ENCODE measurements around the gene DUOX2.

DUOX2 gene

GRCh38 chr15:45133561-45133920 lies 19.6 kb upstream of the DUOX2 start:
- no peak overlapping the region for H3K4me3 ChIP-seq (ENCODE audit: low read length)
- TF ChIP-seq, protein P1, sequence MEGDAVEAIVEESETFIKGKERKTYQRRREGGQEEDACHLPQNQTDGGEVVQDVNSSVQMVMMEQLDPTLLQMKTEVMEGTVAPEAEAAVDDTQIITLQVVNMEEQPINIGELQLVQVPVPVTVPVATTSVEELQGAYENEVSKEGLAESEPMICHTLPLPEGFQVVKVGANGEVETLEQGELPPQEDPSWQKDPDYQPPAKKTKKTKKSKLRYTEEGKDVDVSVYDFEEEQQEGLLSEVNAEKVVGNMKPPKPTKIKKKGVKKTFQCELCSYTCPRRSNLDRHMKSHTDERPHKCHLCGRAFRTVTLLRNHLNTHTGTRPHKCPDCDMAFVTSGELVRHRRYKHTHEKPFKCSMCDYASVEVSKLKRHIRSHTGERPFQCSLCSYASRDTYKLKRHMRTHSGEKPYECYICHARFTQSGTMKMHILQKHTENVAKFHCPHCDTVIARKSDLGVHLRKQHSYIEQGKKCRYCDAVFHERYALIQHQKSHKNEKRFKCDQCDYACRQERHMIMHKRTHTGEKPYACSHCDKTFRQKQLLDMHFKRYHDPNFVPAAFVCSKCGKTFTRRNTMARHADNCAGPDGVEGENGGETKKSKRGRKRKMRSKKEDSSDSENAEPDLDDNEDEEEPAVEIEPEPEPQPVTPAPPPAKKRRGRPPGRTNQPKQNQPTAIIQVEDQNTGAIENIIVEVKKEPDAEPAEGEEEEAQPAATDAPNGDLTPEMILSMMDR (IDR thresholded peaks at IDR 0.05; ENCODE audit: insufficient read depth, low read depth, low read length, missing control alignments) = no peak
- DNase-seq (ENCODE audit: low read depth) = peak; percentile 58

DNA sequence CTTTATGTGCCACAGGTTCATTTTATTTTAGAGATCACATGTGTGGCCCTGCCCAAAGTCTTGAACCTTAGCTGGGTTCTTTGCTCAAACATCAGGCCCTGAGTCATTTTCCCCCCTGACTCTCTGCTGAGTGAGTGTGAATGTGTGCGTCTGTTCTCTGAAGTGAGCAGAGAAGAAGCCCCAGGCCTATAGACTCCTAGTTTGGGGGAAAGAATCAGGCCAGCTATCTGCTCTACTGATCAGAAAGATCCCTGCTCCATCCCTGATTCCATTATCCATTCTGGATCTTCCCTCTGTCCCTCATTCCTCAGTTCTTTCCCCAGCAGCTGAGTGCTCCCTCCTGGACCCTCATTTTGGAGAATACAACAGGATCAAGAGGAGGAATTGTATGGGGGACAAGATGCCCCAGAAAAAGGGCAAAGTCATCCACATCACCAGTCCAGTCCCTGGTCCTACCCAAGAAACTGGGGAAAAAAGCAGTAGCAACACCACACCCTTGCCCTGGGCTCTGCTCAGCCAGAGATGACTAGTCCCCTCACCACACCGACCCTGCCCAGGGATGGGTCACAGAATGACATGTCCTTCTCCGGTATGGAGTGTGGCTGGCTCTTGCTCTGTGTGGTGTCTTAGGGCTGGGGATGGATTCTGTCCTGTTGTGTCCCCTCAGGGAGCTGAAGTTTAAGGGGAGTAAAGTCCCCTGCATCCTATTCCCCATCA lies 19.0 kb upstream of the DUOX2 start:
- TF ChIP-seq, protein P1 (IDR thresholded peaks at IDR 0.05; ENCODE audit: insufficient read depth, low read depth, low read length, missing control alignments) = no peak
- peak; percentile 61 for DNase-seq (ENCODE audit: low read depth)
- H3K4me3 ChIP-seq (ENCODE audit: low read length) = no peak overlapping the region

DNA sequence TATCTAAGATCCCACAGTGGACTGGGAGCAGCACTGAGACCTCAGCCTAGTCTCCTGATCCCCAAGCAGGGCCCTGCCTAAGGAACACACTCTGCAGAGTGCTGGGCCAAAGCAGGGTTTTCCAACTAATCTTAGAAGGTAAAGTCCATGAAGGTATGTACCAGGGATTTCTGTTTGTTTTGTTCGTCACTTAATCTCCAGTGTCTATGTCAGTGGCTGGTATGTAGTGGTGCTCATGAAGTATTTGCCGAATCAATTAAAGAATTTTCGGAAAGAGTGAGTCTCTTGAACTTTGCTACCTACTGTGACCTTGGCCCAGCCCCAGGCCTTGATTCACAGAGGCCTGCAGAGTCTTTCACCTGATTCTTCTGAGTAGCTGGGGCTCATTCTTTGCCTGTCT lies 17.5 kb upstream of the DUOX2 start:
- TF ChIP-seq, protein P1 (IDR thresholded peaks at IDR 0.05; ENCODE audit: insufficient read depth, low read depth, low read length, missing control alignments) = no peak
- DNase-seq (ENCODE audit: low read depth) = no peak
- peak overlapping the region; percentile 59 for H3K4me3 ChIP-seq (ENCODE audit: low read length)

GRCh38 chr15:45130291-45131000 lies 16.5 kb upstream of the DUOX2 start:
- peak overlapping the region; percentile 59 for H3K4me3 ChIP-seq (ENCODE audit: low read length)
- TF ChIP-seq, protein P1 (IDR thresholded peaks at IDR 0.05; ENCODE audit: insufficient read depth, low read depth, low read length, missing control alignments) = no peak
- DNase-seq (ENCODE audit: low read depth) = peak; percentile 27

DNA sequence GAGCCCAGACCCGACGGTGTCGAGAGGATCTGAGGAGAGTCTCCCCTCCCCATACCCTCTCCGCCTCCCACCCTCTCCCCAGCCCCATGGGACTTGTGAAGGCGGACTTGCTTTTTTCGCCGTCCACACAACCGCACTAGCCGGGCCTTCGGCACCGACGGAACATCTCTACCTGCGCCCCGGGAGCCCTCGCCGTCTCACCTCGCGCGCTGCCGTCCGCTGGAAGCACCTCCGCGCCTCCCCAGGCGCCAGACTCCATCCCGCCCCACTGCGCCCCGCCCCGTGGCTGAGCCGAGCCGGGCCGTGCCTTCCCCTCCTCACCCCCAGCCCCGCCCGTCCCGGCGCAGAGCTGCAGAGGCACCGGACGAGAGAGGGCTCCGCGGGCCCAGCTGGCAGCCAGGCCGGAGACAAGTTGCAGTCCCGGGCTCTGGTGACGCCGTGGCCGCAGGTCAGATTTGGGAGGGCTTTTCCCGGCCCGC lies 15.7 kb upstream of the DUOX2 start, which contains the start of the genes DUOX1 and DUOXA1:
DUOX1 (plus strand) TSS at position 344 of the 479 bp plus-strand sequence. CDS start 1,973 bp downstream, outside the sequence.
DUOXA1 (minus strand) TSS at position 229 of the 479 bp plus-strand sequence. CDS start 6,865 bp downstream, outside the sequence.
- peak; percentile 79 for DNase-seq (ENCODE audit: low read depth)
- TF ChIP-seq, protein P1 (IDR thresholded peaks at IDR 0.05; ENCODE audit: insufficient read depth, low read depth, low read length, missing control alignments) = no peak
- peak within 1 kb of the TSS; percentile 59 for H3K4me3 ChIP-seq (ENCODE audit: low read length)

DNA sequence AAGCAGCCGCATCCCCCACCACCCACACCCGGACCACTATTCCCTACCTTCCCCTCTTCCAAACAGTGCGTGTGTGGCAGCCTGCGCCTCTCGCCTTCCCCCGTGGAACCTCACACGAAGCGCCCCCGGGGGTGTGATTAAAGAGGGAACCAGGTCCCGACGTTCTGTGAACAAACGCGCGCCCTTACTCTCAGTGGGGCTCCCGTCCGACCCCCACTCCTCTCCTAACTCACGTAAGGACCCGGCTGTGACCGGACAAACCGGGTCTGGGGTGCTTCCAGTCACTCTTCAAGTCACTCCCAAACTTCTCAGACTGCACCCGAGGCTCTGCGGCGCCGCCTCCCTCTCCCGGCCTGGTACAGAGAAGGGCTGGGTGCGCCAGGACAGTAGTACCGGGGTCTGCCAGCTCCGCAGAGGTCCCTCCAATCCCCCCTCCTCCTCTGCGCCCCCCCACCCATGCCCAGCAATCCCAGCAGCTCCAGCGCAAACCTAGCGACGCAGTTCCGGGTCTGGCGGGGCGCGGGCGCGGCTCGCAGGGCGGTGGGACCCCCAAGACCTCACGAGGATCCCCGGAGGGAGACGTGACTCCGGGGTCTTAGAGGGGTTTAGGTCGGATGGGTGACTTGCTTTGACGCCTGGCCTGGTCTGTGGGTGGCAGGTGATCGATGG lies 15.1 kb upstream of the DUOX2 start:
- TF ChIP-seq, protein P1 (IDR thresholded peaks at IDR 0.05; ENCODE audit: insufficient read depth, low read depth, low read length, missing control alignments) = no peak
- peak; percentile 25 for DNase-seq (ENCODE audit: low read depth)
- H3K4me3 ChIP-seq (ENCODE audit: low read length) = peak overlapping the region; percentile 59
